HEK293T (cell line): Measurements from ENCODE around the gene PPP1R14C.

ENCODE experiments used
- CTCF ChIA-PET: fragments of 350-600 bp; formaldehyde crosslinking; extraction: SDS; loops from one replicate; lab custom pipeline; 2021; ENCODE audit warnings: antibody characterized with exemption, inconsistent platforms; lab: Yijun Ruan, JAX
- POLR2A ChIA-PET: fragments of 350-600 bp; formaldehyde crosslinking; extraction: SDS; loops from one replicate; lab custom pipeline; 2020; ENCODE audit warnings: antibody characterized with exemption, inconsistent platforms; lab: Yijun Ruan, JAX
- DNase-seq: peaks from one replicate; pipeline ENCODE4 v3.0.0; 2012; ENCODE audit warnings: mixed read lengths; ENCODE audit errors: extremely low spot score
- ARNT ChIP-seq: fragments of 450-650 bp; IDR thresholded peaks from 2 replicates; pipeline ENCODE4 v1.6.1; 2017; ENCODE audit warnings: mild to moderate bottlenecking
- BHLHE40 ChIP-seq: fragments of 450-650 bp; IDR thresholded peaks from 2 replicates; pipeline ENCODE4 v1.6.1; 2016; ENCODE audit warnings: mild to moderate bottlenecking, moderate library complexity, borderline replicate concordance
- CTBP1 ChIP-seq: fragments of 450-650 bp; IDR thresholded peaks from 2 replicates; pipeline ENCODE4 v1.6.1; 2016; ENCODE audit warnings: borderline replicate concordance
- ELF4 ChIP-seq: fragments of 450-650 bp; IDR thresholded peaks from 2 replicates; pipeline ENCODE4 v1.6.1; 2017; ENCODE audit warnings: antibody characterized with exemption
- FOXA1 ChIP-seq: fragments of 450-650 bp; IDR thresholded peaks from 2 replicates; pipeline ENCODE4 v1.6.1; 2016; ENCODE audit warnings: mild to moderate bottlenecking
- FOXK2 ChIP-seq: fragments of 450-650 bp; IDR thresholded peaks from 2 replicates; pipeline ENCODE4 v1.6.1; 2016; ENCODE audit warnings: mild to moderate bottlenecking
- FOXM1 ChIP-seq: fragments of 450-650 bp; IDR thresholded peaks from 2 replicates; pipeline ENCODE4 v1.6.1; 2017; ENCODE audit warnings: mild to moderate bottlenecking, borderline replicate concordance
- HDGF ChIP-seq: fragments of 450-650 bp; IDR thresholded peaks from 2 replicates; pipeline ENCODE4 v1.6.1; 2017; ENCODE audit warnings: antibody characterized with exemption, borderline replicate concordance
- L3MBTL2 ChIP-seq: fragments of 450-650 bp; conservative IDR thresholded peaks from 2 replicates; pipeline ENCODE4 v1.6.1; 2016; ENCODE audit warnings: mild to moderate bottlenecking
- LEF1 ChIP-seq: fragments of 450-650 bp; IDR thresholded peaks from 2 replicates; pipeline ENCODE4 v1.6.1; 2017; ENCODE audit warnings: mild to moderate bottlenecking, borderline replicate concordance
- NFRKB ChIP-seq: fragments of 450-650 bp; IDR thresholded peaks from 2 replicates; pipeline ENCODE4 v1.6.1; 2016; ENCODE audit warnings: mild to moderate bottlenecking, moderate library complexity
- SP1 ChIP-seq: fragments of 450-650 bp; IDR thresholded peaks from 2 replicates; pipeline ENCODE4 v1.6.1; 2017
- SUZ12 ChIP-seq: fragments of 450-650 bp; IDR thresholded peaks from 2 replicates; pipeline ENCODE4 v1.6.1; 2016; ENCODE audit warnings: mild to moderate bottlenecking
- TARDBP ChIP-seq: fragments of 450-650 bp; IDR thresholded peaks from 2 replicates; pipeline ENCODE4 v1.6.1; 2016
- ZNF384 ChIP-seq: fragments of 450-650 bp; IDR thresholded peaks from 2 replicates; pipeline ENCODE4 v1.6.1; 2016
- TF ChIP-seq, protein P1 (sequence below): fragments of 450-650 bp; IDR thresholded peaks from 2 replicates; pipeline ENCODE4 v1.6.1; 2016

Gene PPP1R14C

DNA sequence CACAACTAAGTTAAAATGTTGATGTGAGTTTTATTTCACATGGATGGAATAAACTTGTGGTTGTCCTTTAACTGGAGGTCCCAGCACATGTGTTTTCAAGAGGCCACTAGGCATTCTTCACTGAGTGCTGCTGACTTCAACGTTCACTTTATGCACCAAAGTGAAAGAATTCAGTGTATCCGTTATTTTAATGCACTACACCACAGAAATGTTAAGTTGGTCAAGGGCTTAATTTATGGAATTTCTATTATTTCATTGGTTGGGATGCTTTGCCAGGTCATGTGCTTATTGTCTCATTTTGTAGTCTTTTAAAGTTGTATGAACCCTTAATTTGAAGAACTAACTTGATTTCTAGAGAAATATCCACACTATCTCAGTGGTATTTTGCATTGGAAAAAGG lies 106.4 kb downstream of the PPP1R14C start:
- DNase-seq, result no peak
- TF ChIP-seq ARNT, result no peak
- no peak for TF ChIP-seq FOXA1
- TF ChIP-seq NFRKB, result no peak
- no peak for TF ChIP-seq SP1
- ChIA-PET CTCF (no interaction called here), POLR2A (no interaction called here)

DNA sequence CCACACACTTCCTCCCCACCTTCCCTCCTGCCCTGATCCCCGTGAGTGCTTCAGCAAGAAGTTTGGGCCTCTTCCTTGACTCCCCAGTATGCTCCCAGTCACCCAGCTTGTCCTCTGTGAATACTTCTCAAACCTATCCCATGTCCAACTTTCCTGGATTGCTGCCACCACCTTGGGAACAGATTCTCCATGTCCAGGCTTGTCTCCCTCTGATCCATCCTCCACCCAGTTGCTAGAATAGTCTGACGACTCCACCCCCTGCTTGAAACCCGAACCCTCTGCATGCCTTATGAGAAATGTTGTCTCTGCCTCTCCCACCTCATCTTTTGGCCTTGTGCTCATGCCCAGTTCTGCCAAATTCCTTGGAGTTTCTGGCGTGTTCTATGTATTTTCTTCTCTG lies 108.0 kb downstream of the PPP1R14C start:
- DNase-seq, result no peak
- POLR2A ChIA-PET, result no interaction called here
- TF ChIP-seq ELF4 (no peak), ZNF384 (no peak), SP1 (no peak), FOXK2 (no peak), ARNT (no peak), LEF1 (no peak), NFRKB (no peak), BHLHE40 (no peak), SUZ12 (no peak), L3MBTL2 (no peak), TARDBP (no peak), FOXA1 (no peak), CTBP1 (no peak), HDGF (no peak), FOXM1 (no peak)
- TF ChIP-seq, protein P1, sequence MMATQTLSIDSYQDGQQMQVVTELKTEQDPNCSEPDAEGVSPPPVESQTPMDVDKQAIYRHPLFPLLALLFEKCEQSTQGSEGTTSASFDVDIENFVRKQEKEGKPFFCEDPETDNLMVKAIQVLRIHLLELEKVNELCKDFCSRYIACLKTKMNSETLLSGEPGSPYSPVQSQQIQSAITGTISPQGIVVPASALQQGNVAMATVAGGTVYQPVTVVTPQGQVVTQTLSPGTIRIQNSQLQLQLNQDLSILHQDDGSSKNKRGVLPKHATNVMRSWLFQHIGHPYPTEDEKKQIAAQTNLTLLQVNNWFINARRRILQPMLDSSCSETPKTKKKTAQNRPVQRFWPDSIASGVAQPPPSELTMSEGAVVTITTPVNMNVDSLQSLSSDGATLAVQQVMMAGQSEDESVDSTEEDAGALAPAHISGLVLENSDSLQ, result no peak
- CTCF ChIA-PET, result interaction anchor here (0.9 kb wide), 1 partner anchor 90 kb away, joined by 3 read pairs; no protein-coding TSS in a partner anchor

DNA sequence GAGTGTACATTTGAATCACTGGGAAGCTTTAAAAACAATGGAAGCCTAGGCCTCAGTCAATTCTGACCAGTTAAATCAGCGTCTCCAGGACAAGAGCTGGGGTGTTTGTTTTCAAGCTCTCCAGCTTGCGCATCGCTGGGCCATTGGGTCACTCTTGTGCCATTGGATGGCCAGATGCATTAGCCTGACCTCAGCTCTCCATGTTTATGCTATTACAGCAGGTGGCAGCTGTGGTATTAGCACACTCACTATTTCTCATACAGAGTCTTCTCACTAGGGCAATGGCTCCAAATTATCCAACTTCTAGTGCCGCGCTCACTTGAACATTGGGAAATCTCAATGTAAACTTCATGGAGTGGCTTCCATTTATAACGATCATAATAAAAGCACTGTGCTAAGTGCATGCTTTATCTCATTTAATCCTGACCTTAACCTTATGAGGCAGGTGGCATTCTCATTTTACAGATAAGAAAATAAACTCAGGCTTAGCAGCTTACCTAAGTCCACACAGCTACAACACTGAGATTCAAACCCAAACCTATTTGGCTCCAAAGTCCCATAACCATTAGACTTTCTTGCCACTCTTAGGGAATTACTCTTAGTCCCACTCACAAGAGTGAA lies 108.8 kb downstream of the PPP1R14C start:
- TF ChIP-seq CTBP1 (no peak), ARNT (peak; percentile 82)
- POLR2A ChIA-PET, result no interaction called here
- DNase-seq, result no peak
- CTCF ChIA-PET, result no interaction called here

DNA sequence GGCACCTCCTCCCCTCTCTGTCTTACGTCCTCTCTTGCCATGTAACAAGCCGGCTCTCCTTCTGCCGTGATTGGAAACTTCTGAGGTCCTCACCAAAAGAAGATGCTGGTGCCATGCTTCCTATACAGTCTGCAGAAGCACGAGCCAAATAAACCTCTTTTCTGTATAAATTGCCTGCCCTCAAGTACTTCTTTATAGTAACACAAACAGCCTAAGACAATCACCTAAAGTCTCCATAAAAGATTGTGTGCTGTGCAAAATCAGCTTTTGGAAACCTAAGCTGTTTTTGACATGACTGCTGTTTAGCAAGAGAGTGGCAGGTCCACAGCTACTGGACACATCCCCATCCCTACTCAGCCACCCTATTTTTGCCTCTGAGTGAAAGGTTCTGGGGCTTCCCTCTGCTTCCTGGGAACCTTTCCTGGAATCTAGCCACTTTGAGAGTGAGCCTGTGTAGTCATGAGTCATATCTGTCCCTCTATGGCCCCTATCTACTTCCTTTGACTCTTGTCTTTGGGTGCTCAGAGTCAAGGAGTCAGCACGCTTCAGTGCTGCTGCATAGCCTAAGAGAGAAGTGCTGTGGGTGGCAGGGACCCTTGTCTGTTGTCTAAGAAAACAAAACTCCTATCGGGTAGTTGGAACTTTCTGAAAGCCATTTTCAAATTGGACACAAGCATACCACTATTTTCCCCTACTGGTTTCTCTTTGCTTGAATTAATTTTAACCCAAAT lies 110.0 kb downstream of the PPP1R14C start:
- ChIA-PET CTCF (no interaction called here), POLR2A (no interaction called here)
- TF ChIP-seq HDGF (no peak), FOXA1 (no peak), L3MBTL2 (no peak), FOXK2 (no peak), BHLHE40 (no peak), NFRKB (no peak), TARDBP (no peak), ARNT (no peak), SUZ12 (no peak), ELF4 (no peak), CTBP1 (no peak), LEF1 (no peak), FOXM1 (no peak), ZNF384 (no peak), SP1 (no peak)
- TF ChIP-seq, protein P1, result no peak
- DNase-seq, result no peak

DNA sequence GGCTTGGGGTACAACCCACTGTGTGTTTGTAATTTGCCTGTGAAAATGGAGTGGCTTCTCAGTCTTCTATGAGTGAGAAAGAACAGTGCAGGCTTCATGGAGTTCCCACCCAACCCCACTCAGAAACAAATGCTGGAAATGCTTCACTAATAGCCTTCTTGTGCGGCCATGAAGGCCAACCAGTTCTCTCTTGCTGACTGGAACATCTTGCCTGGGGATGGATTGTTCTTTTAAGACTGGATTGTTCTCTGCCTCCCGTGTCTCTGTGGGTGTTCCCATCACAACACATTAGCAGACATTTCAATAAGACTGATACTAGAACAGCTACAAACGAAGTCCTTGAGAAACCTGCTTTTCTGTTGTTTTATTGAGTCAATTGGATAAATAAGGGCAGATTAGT lies 110.6 kb downstream of the PPP1R14C start:
- ChIA-PET POLR2A (no interaction called here), CTCF (no interaction called here)
- TF ChIP-seq NFRKB, result no peak
- TF ChIP-seq FOXA1, result no peak
- TF ChIP-seq TARDBP, result no peak
- TF ChIP-seq LEF1, result no peak
- TF ChIP-seq, protein P1, result no peak
- TF ChIP-seq SP1, result no peak
- DNase-seq, result no peak

DNA sequence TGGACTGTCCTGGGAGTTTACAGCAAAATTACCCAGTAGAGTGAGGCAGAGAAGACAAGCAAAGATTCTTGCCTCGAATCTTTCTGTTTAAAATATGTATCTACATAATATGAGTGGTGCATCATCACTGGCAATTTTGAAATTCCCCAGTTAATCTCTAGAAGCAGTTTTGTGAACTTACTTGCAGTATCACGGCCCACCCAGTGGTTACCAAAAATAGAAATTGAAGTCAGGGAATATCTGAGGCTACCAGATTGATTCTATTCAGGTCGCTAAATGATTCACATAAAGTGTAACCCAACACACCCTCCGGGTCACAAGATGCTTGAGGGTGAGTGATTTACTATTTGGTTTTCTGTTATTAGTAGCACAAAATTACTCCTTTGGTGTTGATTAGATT lies 111.9 kb downstream of the PPP1R14C start:
- DNase-seq, result no peak
- ChIA-PET CTCF (interaction anchor here (0.6 kb wide), 1 partner anchor 100 kb away, joined by 3 read pairs; no protein-coding TSS in a partner anchor), POLR2A (no interaction called here)
- TF ChIP-seq, protein P1, result peak; percentile 48; the same call in 1 of the 2 replicates
- no peak for TF ChIP-seq CTBP1
